Spinal cord (tissue), 10 donors: ENCODE data around the gene LYST. TPM values are rescaled to one million over a fixed set of nuclear protein-coding genes. Genes with fewer than 3 reads are reported as not detected.
A peak's percentile ranks its signal among the peaks of the same experiment; 100 is the strongest.

Source experiments
- DNase-seq, 6 donors: peaks; one replicate each; pipeline versions ENCODE4 v3.0.0 to v3.0.0-alpha.2; 2013 to 2015; ENCODE audit warnings: low spot score in 6 of 6, low read depth in 4 of 6
- H3K27ac ChIP-seq: one replicate; pipeline ENCODE4 v1.5.1; 2013; ENCODE audit warnings: low read depth, low read length, control low read depth
- H3K27me3 ChIP-seq: one replicate; pipeline ENCODE4 v1.6.1; 2013; ENCODE audit warnings: low read length; ENCODE audit not compliant: control insufficient read depth, insufficient read depth
- H3K36me3 ChIP-seq: one replicate; pipeline ENCODE4 v1.6.1; 2013; ENCODE audit warnings: low read length; ENCODE audit not compliant: control insufficient read depth, insufficient read depth
- H3K4me1 ChIP-seq: one replicate; pipeline ENCODE4 v1.6.1; 2013; ENCODE audit warnings: low read length; ENCODE audit not compliant: control insufficient read depth, insufficient read depth
- H3K4me3 ChIP-seq: one replicate; pipeline ENCODE4 v1.5.1; 2013; ENCODE audit warnings: low read depth, low read length, control low read depth
- H3K9me3 ChIP-seq: one replicate; pipeline ENCODE4 v1.6.1; 2013; ENCODE audit warnings: low read length; ENCODE audit not compliant: control insufficient read depth, insufficient read depth
- WGBS: methylation state at CpG from one replicate; pipeline ENCODE4 v1.1.5; 2013; ENCODE audit warnings: missing lambda C conversion rate; ENCODE audit not compliant: insufficient coverage; 5-methylcytosine and 5-hydroxymethylcytosine counted together
- polyA plus RNA-seq, 2 donors: library from polyadenylated mRNA; unstranded; fragments of 120-200 nt; gene quantifications; one replicate each; pipeline ENCODE4 v1.2.1, GENCODE V29; 2013; ENCODE audit not compliant: insufficient read length in 2 of 2
- total RNA-seq, 2 donors: library from RNA; depleted of rRNA in 1 of 2; stranded (reverse); fragments of 120-200 nt in 1 of 2; fragments of >200 nt in 1 of 2; gene quantifications; one replicate each; pipeline versions ENCODE4 v1.2.3 to v1.2.4, GENCODE V29; 2013 to 2014
- donor health status: healthy.

LYST gene
- total and polyA plus RNA-seq, 4 donors: 10.9 to 76.3 (median 26.8) TPM

DNA sequence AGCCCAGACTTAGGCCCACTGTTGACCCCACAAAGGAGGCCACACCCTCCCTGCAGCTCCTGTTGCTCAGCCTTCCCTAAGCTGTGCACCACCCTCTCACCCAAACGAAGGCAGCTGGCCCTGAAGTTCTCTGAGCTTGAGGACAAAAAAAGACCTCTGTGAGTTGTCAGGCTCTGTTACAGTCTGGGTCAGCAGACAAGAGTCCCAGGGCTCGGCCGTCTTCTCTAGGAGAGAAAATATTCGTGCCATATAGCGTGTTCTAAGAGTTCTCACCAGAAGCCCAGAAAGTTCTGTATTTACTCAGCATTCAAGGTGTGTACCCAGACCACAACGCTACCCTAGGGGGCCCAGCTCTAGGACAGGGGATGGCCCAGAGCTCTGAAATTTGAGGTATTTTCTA lies 25.5 kb upstream of the LYST start:
- Histone ChIP-seq H3K9me3 (no peaks in the 10 kb centered on the region), H3K4me1 (no peaks in the 10 kb centered on the region), H3K27me3 (no peaks in the 10 kb centered on the region), H3K27ac (no peak overlapping the region), H3K4me3 (no peak overlapping the region), H3K36me3 (no peaks in the 10 kb centered on the region)
- 76% methylated on average over 5 of the region's 6 CpGs for WGBS
- DNase-seq: no peak

DNA sequence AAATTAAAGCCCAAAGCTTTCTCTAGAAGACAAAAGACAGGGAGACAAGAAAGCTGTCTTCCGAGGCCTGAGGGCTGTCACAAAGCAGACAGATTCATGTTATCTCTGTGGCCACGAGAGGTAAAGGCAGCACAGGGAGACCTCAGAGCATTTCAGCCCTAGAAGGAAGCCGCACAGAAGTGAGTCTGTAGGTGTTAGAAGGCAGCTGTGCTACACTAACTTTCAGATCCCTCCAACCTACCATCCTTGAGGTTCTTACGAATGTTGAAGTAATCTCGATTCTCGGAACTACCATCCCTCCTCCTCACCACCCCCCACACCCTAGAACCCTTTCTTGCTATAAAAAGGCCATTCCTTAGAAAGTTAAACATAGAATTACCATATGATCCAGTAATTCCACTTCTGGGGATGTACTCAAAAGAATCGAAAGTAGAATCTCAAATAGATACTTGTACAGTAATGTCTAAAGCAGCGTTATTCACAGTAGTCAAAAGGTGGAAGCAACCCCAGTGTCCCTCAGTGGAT lies 21.5 kb upstream of the LYST start:
- no peak for DNase-seq
- 66% methylated on average over 3 of the region's 8 CpGs for WGBS
- no peaks in the 10 kb centered on the region for H3K9me3 ChIP-seq
- H3K27ac ChIP-seq: no peak overlapping the region
- no peak overlapping the region for H3K4me3 ChIP-seq
- no peaks in the 10 kb centered on the region for H3K36me3 ChIP-seq
- H3K27me3 ChIP-seq: no peaks in the 10 kb centered on the region
- no peaks in the 10 kb centered on the region for H3K4me1 ChIP-seq

DNA sequence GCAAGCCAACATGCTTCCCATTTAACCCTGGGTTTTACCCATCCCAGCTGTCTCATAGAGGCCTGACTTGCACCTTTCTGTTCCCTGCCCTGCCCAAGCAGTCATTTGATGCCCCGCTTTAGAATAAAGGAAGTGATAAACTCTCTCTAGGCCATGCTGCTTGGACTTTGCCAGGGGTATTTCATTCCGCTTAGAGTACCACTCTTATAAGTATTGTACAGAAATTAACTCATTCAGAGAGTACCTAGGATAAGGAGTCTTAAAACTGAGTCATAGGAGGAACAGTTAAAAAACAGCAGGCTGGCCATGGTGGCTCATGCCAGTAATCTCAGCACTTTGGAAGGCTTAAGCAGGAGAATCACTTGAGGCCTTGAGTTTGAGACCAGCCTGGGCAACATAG lies 21.0 kb upstream of the LYST start:
- Histone ChIP-seq H3K4me3 (no peak overlapping the region), H3K9me3 (no peaks in the 10 kb centered on the region), H3K27me3 (no peaks in the 10 kb centered on the region), H3K27ac (no peak overlapping the region), H3K4me1 (no peaks in the 10 kb centered on the region), H3K36me3 (no peaks in the 10 kb centered on the region)
- WGBS: no CpG with 5 or more reads among the region's 2 CpGs
- no peak for DNase-seq

DNA sequence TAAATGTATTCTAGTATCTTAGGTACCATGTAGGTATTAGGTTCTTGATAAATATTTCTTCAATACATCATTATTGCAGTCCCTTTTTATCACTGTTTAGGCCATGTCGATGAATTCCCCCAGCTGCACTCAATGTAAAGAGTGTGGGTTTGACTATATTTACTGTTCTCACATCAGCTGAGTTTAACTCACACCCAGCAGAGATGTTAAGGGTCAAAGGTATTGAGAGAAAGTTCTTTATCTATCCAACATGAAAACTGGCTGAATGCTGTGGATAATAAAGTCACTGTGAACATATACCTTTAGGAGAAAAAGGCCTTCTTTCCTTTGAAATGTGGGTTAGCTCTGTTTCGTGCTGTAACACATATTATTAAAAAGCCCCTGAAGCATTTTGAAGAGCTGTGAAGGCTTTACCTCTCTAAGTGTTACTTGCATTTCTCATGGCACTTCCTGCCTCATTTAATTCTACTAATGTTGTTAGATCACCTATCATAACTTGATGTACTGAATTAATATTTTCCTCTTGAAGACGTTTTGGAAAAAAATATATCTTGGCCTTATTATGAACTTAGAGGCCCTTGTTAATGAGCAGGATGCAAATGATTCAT lies 19.1 kb upstream of the LYST start:
- H3K4me3 ChIP-seq: no peak overlapping the region
- no peaks in the 10 kb centered on the region for H3K9me3 ChIP-seq
- no peaks in the 10 kb centered on the region for H3K27me3 ChIP-seq
- DNase-seq: no peak
- H3K36me3 ChIP-seq: no peaks in the 10 kb centered on the region
- H3K4me1 ChIP-seq: no peaks in the 10 kb centered on the region
- WGBS: no CpG with 5 or more reads among the region's 3 CpGs
- H3K27ac ChIP-seq: no peak overlapping the region

DNA sequence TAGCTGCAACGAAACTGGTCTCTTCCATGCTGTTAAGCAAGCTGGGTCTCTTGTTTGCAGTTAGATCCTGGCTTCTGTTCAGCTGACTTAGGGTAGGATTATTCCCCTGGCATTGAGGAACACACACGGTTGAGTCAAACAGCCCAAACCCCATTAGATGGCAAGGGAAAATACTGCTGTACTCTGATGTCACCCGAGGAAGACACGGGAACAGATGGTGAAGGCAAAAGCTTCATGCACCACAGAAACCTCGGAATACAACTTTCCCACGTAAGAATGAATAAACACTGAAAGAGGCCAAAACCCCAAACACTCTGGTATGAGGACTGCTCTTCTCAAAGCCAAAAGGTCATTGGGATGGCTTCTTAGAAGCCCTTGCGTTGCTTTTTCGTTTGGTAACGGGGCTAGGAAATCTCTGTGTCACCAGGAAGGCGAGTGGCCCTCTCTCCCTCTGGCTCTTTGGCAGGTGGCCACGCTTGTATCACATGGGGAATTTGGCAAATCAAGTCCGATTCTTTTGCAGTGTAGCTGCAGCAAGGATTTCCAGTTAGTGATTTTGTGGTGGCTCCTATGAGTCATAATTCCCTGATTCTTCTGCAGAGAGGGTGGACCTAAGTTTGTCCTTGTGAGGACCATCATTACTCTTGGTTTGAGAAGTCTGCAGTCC lies 16.7 kb upstream of the LYST start:
- no peaks in the 10 kb centered on the region for H3K36me3 ChIP-seq
- no peaks in the 10 kb centered on the region for H3K4me1 ChIP-seq
- no peak overlapping the region for H3K27ac ChIP-seq
- no peak overlapping the region for H3K4me3 ChIP-seq
- H3K27me3 ChIP-seq: no peaks in the 10 kb centered on the region
- no peaks in the 10 kb centered on the region for H3K9me3 ChIP-seq
- DNase-seq: peak in 3 of 6 donors; percentile 43 to 76 (median 66)
- WGBS: 48% methylated on average over 8 of the region's 12 CpGs

DNA sequence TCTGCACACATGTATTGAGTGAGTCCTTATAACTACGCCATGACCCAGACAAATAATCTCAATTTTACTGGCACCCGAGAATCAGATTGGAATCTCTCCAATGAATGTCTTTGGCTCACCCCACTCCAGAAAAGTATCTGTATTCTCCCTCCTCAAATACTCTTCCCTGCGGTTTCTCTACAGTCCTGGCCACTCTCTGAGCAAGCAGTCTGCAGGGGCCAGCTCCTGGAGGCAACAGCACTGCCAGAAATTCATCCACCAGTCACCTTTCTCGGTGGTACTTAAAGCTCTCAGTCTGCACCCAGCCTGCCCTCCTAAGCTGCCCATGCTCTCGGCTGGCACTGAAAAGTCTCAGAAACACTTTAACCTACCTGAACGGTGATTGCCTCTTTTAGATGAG lies 16.1 kb upstream of the LYST start:
- Histone ChIP-seq H3K9me3 (no peaks in the 10 kb centered on the region), H3K4me1 (no peaks in the 10 kb centered on the region), H3K4me3 (no peak overlapping the region), H3K27me3 (no peaks in the 10 kb centered on the region), H3K27ac (no peak overlapping the region), H3K36me3 (no peaks in the 10 kb centered on the region)
- no peak for DNase-seq
- 68% methylated on average over 5 of the region's 6 CpGs for WGBS

DNA sequence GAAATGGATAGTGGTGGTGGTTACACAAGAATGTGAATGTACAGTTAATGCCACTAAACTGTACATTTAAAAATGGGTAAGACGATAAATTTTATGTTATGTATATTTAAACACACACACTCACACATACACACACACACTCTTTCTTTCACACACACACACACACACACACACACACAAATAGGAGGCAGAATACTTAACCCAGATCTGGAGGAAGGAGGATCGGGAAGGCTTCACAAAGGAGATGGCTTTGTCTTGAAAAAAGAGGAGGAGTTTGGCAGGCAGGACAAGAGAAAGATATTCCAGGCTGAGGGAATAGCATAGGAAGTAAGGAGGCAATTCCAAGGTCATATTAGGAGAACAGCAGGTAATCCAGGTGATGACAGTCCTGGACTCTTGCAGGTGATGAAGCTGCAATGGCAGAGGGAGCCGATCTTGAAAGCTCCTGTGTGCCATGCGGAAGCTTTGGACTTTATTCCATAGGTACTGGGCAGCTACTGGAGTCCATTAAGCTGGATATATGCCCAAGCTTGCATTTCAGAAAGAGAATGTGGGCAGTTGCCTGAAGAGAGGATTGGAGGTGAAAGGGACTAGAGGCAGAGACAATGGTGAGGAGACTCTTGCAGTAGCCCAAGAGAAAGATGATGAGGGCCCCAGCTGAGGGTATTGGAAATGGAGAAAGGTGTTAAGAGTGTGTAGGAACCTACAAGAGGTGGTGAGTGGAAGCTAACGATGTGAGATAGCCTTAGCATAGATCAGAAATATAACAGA lies 15.4 kb upstream of the LYST start:
- Histone ChIP-seq H3K4me1 (no peaks in the 10 kb centered on the region), H3K4me3 (no peak overlapping the region), H3K27me3 (no peaks in the 10 kb centered on the region), H3K36me3 (no peaks in the 10 kb centered on the region), H3K9me3 (no peaks in the 10 kb centered on the region), H3K27ac (no peak overlapping the region)
- WGBS: 72% methylated on average over 4 of the region's 5 CpGs
- DNase-seq: no peak

DNA sequence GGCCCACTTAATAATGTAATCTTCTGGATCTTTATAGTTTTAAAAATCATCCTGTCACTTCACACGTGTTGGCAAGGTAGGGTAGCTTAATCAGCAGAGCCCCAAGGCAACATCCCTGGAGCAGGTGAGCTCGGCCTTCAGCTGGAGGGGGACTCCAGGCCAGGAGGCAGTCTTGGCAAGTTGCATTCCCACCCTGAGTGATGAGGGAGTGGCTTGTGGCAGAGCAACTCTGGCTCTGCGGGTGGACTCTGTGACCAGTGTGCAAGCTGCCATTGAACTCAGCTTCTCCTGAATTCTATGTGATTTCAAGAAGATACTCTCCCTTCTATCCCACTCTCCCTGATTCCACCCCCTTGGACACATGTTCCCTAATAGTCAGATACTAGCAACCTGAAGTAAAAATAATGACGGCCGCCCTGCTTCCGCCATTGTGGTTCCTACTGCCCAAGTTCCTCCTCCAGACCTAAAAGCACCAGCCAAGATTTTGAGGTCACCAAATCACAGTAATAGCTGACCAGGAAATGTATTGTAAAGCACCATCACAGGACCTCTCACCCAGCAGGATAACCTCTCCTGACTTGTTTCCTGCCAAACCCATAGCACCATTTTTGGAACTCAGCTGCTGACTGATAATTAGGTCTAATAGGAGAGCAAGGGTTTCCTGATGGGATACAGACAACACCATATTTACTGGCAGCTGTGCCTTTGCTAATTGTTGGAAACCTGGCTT lies 11.5 kb upstream of the LYST start:
- Histone ChIP-seq H3K36me3 (no peaks in the 10 kb centered on the region), H3K9me3 (no peaks in the 10 kb centered on the region), H3K4me1 (no peaks in the 10 kb centered on the region), H3K4me3 (no peak overlapping the region), H3K27ac (no peak overlapping the region), H3K27me3 (no peaks in the 10 kb centered on the region)
- WGBS: 64% methylated on average over 5 of the region's 6 CpGs
- peak in 2 of 6 donors; percentile 35 to 44 for DNase-seq

DNA sequence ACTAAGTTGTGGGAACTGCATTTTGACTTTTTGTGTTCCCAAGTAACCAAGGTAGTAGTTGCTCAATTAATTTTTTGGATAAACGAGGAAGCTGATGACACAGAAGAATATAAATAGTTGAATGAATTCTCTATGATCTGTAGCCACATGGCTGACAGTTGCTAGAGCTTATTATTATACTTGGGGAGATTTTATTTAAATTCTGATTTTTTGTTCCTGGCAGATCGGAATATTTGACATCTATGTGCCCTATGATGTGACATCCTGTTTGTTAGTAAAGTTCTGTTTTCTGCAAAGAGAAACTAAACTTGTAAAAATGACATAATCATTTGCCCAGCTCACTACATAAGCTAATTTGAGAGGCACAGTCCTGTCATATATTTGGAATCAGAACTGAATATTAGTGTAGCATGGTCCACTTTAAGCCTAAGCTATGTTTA lies 9.7 kb upstream of the LYST start:
- Histone ChIP-seq H3K36me3 (no peaks in the 10 kb centered on the region), H3K4me3 (no peak overlapping the region), H3K4me1 (no peaks in the 10 kb centered on the region), H3K9me3 (no peaks in the 10 kb centered on the region), H3K27ac (no peak overlapping the region), H3K27me3 (no peaks in the 10 kb centered on the region)
- no peak for DNase-seq
- 100% methylated on average over 1 of the region's 2 CpGs for WGBS
